Fibroblast of lung (primary cell): ENCODE measurements around the gene RXFP3. TPM values are rescaled to one million over a fixed set of nuclear protein-coding genes. Genes with fewer than 3 reads are reported as not detected.
A peak's percentile ranks its signal among the peaks of the same experiment; 100 is the strongest.

ENCODE experiments used
- DNase-seq, 2 donors: peaks; one replicate each; pipeline versions ENCODE4 v3.0.0 to v3.0.0-alpha.2; 2010; ENCODE audit warnings: low read depth in 2 of 2
- H2AFZ ChIP-seq: 2 replicates; pipeline ENCODE4 v1.5.1; 2012; ENCODE audit warnings: low read length, control low read depth, inconsistent platforms
- H3K27ac ChIP-seq: 2 replicates; pipeline ENCODE4 v1.5.1; 2011; ENCODE audit warnings: low read length, control low read depth; ENCODE audit not compliant: insufficient read depth
- H3K27me3 ChIP-seq: 2 replicates; pipeline ENCODE4 v1.5.1; 2011; ENCODE audit warnings: mild to moderate bottlenecking, low read length; ENCODE audit not compliant: control insufficient read depth, insufficient read depth
- H3K36me3 ChIP-seq: 2 replicates; pipeline ENCODE4 v1.5.1; 2011; ENCODE audit warnings: low read length; ENCODE audit not compliant: control insufficient read depth, insufficient read depth
- H3K4me1 ChIP-seq: 2 replicates; pipeline ENCODE4 v1.5.1; 2011; ENCODE audit warnings: low read length; ENCODE audit not compliant: control insufficient read depth, insufficient read depth; ENCODE audit errors: extremely low read depth
- H3K4me2 ChIP-seq: 2 replicates; pipeline ENCODE4 v1.5.1; 2011; ENCODE audit warnings: low read length, control low read depth; ENCODE audit not compliant: insufficient read depth; ENCODE audit errors: extremely low read depth
- H3K4me3 ChIP-seq, 4 experiments: fragments of 200-600 bp in 1 of 4; sonication (generic) in 1 of 4; replicated peaks in 1 of 4; 2 replicates each; pipeline ENCODE4 v1.5.1; 2011 to 2016; ENCODE audit warnings: low read length in 4 of 4, low read depth in 3 of 4, mild to moderate bottlenecking in 3 of 4, control low read depth in 2 of 4, inconsistent platforms in 1 of 4, mixed read lengths in 1 of 4; ENCODE audit not compliant: insufficient read depth in 1 of 4; ENCODE audit errors: control extremely low read depth in 1 of 4
- H3K79me2 ChIP-seq: 2 replicates; pipeline ENCODE4 v1.5.1; 2012; ENCODE audit warnings: mild to moderate bottlenecking, low read length, inconsistent platforms; ENCODE audit not compliant: control insufficient read depth, insufficient read depth
- H3K9ac ChIP-seq: 2 replicates; pipeline ENCODE4 v1.5.1; 2011; ENCODE audit warnings: mild to moderate bottlenecking, low read length, control low read depth; ENCODE audit not compliant: insufficient read depth
- H3K9me3 ChIP-seq: 2 replicates; pipeline ENCODE4 v1.5.1; 2012; ENCODE audit warnings: low read depth, low read length; ENCODE audit not compliant: control insufficient read depth, insufficient read depth
- H4K20me1 ChIP-seq: 2 replicates; pipeline ENCODE4 v1.5.1; 2011; ENCODE audit warnings: low read length; ENCODE audit not compliant: control insufficient read depth, insufficient read depth; ENCODE audit errors: extremely low read depth
- CTCF ChIP-seq, 2 donors: IDR thresholded peaks in 1 of 2; conservative IDR thresholded peaks in 1 of 2; 1 replicate in 1 of 2; 2 replicates in 1 of 2; pipeline ENCODE4 v1.5.1; 2011 to 2012; ENCODE audit warnings: low read length in 2 of 2, control low read depth in 1 of 2, inconsistent platforms in 1 of 2, low read depth in 1 of 2, mild to moderate bottlenecking in 1 of 2
- EZH2 ChIP-seq: IDR thresholded peaks from 2 replicates; pipeline ENCODE4 v1.5.1; 2012; ENCODE audit warnings: low read length, control low read depth, mild to moderate bottlenecking; ENCODE audit errors: missing control alignments
- polyA plus RNA-seq, 2 donors: library from polyadenylated mRNA; depleted of rRNA in 1 of 2; stranded (reverse) in 1 of 2; unstranded in 1 of 2; fragments of >200 nt; gene quantifications; 2 replicates each; pipeline ENCODE4 v1.2.1, GENCODE V29; 2011 to 2012; ENCODE audit warnings: missing spikeins in 1 of 2
- total RNA-seq: library from RNA; depleted of rRNA; stranded (reverse); fragments of >200 nt; gene quantifications from 2 replicates; pipeline ENCODE4 v1.2.1, GENCODE V29; 2014

RXFP3 gene
- total and polyA plus RNA-seq, 2 donors (not counting 1 experiment from before 2014, with no cell fraction given) = not detected

- TF ChIP-seq CTCF (conservative IDR thresholded peaks at IDR 0.05 in 1 of 2, IDR thresholded peaks at IDR 0.05 in 1 of 2; ENCODE audit: low read depth in 1 of 2, low read length in 2 of 2) (no peak), EZH2 (no peak)
- Histone ChIP-seq H3K27me3 (no peaks in the 10 kb centered on the region), H3K36me3 (no peaks in the 10 kb centered on the region), H3K4me3 (peak overlapping the region; percentile 44 to 67 (median 46)), H3K4me1 (peaks cover 11% of the 10 kb centered on the region), H3K27ac (peak overlapping the region; percentile 74), H4K20me1 (no peaks in the 10 kb centered on the region), H3K9me3 (no peaks in the 10 kb centered on the region), H3K79me2 (peaks cover 22% of the 10 kb centered on the region), H2AFZ (no peak overlapping the region), H3K9ac (no peak overlapping the region), H3K4me2 (peak overlapping the region; percentile 87)
- peak; percentile 91 to 99 for DNase-seq
Observed at GRCh38 chr5:33892620-33893137, 43.5 kb upstream of the RXFP3 start.

- Histone ChIP-seq H3K4me3 (no peak overlapping the region), H3K79me2 (peaks cover 15% of the 10 kb centered on the region), H4K20me1 (no peaks in the 10 kb centered on the region), H3K27me3 (no peaks in the 10 kb centered on the region), H3K27ac (no peak overlapping the region), H3K36me3 (no peaks in the 10 kb centered on the region), H3K9me3 (no peaks in the 10 kb centered on the region), H3K9ac (no peak overlapping the region), H3K4me2 (no peak overlapping the region), H3K4me1 (peaks cover 6% of the 10 kb centered on the region), H2AFZ (no peak overlapping the region)
- DNase-seq = peak in 1 of 2 donors; percentile 89
- TF ChIP-seq CTCF (conservative IDR thresholded peaks at IDR 0.05 in 1 of 2, IDR thresholded peaks at IDR 0.05 in 1 of 2; ENCODE audit: low read depth in 1 of 2, low read length in 2 of 2) (no peak), EZH2 (no peak)
Observed at GRCh38 chr5:33894566-33894965, 41.6 kb upstream of the RXFP3 start.

- no peaks in the 10 kb centered on the region for H3K27me3 ChIP-seq
- peak overlapping the region; percentile 2 for H3K4me2 ChIP-seq
- DNase-seq = peak in 1 of 2 donors; percentile 72
- H4K20me1 ChIP-seq = no peaks in the 10 kb centered on the region
- H3K4me3 ChIP-seq = no peak overlapping the region
- H3K27ac ChIP-seq = no peak overlapping the region
- no peaks in the 10 kb centered on the region for H3K9me3 ChIP-seq
- no peaks in the 10 kb centered on the region for H3K36me3 ChIP-seq
- H3K9ac ChIP-seq = no peak overlapping the region
- TF ChIP-seq CTCF (conservative IDR thresholded peaks at IDR 0.05 in 1 of 2, IDR thresholded peaks at IDR 0.05 in 1 of 2; ENCODE audit: low read depth in 1 of 2, low read length in 2 of 2) = no peak
- no peak for TF ChIP-seq EZH2
- no peaks in the 10 kb centered on the region for H3K4me1 ChIP-seq
- H3K79me2 ChIP-seq = no peaks in the 10 kb centered on the region
- no peak overlapping the region for H2AFZ ChIP-seq
Observed at GRCh38 chr5:33901156-33901555, 35.0 kb upstream of the RXFP3 start.
